Thyroid gland (tissue), 4 donors: ENCODE data around the gene TMEM238.

Experiments used
- CTCF ChIP-seq, 6 experiments: fragments of 200-600 bp in 3 of 6; fragments of 450-650 bp in 3 of 6; sonication (generic) in 3 of 6; IDR thresholded peaks; one replicate each; pipeline ENCODE4 v1.5.1; 2016 to 2019; ENCODE audit warnings: antibody characterized with exemption in 6 of 6, mild to moderate bottlenecking in 2 of 6, inconsistent platforms in 1 of 6, moderate library complexity in 1 of 6
- POLR2A ChIP-seq, 2 donors: fragments of 450-650 bp; IDR thresholded peaks; one replicate each; pipeline ENCODE4 v1.6.1; 2017; ENCODE audit warnings: antibody characterized with exemption in 2 of 2, mild to moderate bottlenecking in 2 of 2, moderate library complexity in 1 of 2

GRCh38 chr19:55372316-55373081, 11.6 kb downstream of the TMEM238 start:
- TF ChIP-seq CTCF (IDR thresholded peaks at IDR 0.05), result no peak
- TF ChIP-seq POLR2A (IDR thresholded peaks at IDR 0.05), result no peak
